Measurements from ENCODE around the gene WFIKKN1. TPM values are rescaled to one million over a fixed set of nuclear protein-coding genes. Genes with fewer than 3 reads are reported as not detected.

Gene WFIKKN1
- total RNA-seq: 0.21 and 0.24 TPM in 2 replicates

GRCh38 chr16:630815-631405, at the start of gene WFIKKN1:
Gene WFIKKN1, plus strand, starts transcription at chr16:630985. Its CDS starts 269 bp downstream, at chr16:631254.

GRCh38 chr16:589658-590187, 41.1 kb upstream of the WFIKKN1 start, which contains the start of gene RAB40C:
Gene RAB40C, plus strand, starts transcription at chr16:590066. Its CDS starts 226 bp downstream, at chr16:590292.

DNA sequence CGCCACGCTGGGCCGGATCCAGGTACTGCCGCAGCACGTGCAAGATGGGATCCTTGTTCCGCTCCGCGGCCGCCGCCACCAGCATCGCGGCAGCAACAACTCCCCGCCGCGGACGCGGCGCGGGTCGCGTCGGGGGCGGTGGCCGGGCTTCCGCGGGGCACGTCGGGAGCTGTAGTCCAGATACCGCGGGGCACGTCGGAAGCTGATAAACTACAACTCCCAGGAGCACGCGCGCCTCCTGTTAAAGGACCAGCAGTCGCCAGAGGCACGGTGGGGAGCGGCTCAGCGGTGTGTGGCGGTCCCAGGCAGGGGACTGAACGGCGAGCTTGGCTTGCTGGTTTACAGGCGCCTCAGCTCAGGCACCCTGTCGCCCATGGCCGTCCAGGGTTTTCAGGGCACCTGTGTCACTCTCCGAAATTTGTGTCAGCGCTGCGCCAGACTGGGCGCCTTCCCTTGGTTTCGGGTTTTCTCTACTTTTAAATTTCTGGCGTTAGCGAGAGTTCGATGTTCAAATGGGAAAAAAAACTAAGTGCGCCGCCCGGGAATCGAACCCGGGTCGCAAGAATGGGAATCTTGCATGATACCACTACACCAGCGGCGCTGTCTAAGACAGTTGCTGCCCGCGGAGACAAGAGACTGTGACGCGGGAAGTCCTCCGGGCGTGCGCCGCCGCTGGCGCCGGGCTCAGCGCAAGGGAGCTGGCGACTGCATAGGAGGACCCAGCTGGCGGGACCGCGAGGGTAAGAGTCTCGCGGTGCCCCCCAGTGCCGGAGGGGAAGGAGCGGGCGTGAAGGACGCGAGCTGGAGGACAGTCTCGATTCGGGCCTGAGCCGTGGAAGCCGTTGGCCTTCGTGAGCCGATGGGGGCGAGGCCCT, 5.7 kb downstream of the WFIKKN1 start, which contains the start of gene METTL26:
Gene METTL26, minus strand, starts transcription at position 100 of the 875 bp plus-strand sequence. Its CDS starts 15 bp downstream, at position 85.

GRCh38 chr16:641326-642188, 10.8 kb downstream of the WFIKKN1 start, which contains the start of gene MCRIP2:
Gene MCRIP2, plus strand, starts transcription at chr16:641828. Its CDS starts 164 bp downstream, at chr16:641992.

DNA sequence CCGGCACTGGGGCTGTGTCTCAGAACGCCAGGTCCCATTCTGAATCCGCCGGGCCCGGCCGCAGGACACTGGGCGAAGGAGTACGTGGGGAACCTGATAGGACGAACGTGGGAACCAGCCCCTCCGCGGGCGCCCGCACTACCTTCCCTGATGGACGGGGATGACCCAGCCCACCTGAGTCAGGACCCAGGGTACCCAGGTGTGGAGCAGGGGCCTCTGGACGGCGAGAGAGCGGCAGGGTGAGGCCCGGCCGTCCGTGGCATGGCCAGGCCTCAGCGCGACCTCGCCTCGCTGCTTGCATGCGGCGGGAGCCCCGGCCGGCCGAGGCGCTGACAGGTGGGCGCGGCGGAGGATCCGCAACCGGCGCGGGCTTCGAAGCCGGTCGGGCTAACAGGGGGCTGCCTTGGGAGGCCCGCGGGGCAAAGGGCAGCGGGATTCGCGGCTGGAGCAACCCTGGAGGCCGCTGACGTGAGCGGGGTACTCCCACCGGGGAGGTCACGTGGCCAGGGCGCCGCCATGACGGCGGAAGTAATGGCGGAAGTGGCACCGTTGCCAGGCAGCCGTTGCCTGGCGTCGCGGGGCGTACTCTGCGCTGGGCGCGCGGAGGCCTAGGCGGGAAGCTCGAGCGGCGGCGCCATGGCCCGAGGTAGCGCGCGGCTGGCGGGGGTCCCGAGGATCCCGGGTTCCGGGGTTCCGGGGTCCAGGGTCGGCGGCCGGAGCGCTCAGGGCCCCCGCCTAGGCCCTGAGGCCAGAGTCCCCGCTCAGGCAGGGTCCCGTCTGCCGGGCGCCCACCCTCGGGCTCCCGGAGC, 18.2 kb downstream of the WFIKKN1 start, which contains the start of gene WDR90:
Gene WDR90, plus strand, starts transcription at position 585 of the 809 bp plus-strand sequence. Its CDS starts 52 bp downstream, at position 637.

DNA sequence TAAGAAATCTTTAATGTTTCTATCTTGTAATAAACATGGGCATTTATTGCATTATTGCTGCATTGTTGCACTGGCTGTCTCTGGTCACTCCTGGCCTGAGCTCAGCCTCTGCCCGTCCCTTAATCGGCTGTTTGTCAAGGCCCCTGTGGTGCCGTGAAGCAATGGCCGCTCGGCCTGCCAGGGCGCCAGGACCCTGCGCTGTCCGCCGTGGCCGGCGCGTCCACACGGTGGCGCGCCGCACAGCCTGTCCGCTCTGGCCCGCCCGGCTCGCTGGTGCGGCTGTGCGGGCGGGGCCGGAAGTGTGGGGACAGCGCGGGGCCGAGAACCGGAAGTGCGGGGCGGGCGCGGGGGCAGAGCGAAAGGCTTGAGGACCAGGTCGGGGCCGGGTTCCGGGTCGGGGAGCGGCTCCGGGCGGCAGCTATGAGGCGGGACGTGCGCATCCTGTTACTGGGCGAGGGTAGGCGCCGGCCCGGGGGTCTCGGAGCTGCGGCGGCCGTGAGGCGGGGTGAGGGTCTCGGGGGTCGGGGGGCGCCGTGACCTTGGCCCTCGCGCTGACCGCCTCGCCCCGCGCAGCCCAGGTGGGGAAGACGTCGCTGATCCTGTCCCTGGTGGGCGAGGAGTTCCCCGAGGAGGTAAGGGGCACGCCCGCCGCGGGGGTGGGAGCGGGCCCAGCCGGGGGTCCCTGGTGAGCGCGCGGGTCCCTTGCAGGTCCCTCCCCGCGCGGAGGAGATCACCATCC, 37.2 kb downstream of the WFIKKN1 start, which contains the start of gene RHOT2:
Gene RHOT2, plus strand, starts transcription at position 353 of the 739 bp plus-strand sequence. Its CDS starts 68 bp downstream, at position 421.

DNA sequence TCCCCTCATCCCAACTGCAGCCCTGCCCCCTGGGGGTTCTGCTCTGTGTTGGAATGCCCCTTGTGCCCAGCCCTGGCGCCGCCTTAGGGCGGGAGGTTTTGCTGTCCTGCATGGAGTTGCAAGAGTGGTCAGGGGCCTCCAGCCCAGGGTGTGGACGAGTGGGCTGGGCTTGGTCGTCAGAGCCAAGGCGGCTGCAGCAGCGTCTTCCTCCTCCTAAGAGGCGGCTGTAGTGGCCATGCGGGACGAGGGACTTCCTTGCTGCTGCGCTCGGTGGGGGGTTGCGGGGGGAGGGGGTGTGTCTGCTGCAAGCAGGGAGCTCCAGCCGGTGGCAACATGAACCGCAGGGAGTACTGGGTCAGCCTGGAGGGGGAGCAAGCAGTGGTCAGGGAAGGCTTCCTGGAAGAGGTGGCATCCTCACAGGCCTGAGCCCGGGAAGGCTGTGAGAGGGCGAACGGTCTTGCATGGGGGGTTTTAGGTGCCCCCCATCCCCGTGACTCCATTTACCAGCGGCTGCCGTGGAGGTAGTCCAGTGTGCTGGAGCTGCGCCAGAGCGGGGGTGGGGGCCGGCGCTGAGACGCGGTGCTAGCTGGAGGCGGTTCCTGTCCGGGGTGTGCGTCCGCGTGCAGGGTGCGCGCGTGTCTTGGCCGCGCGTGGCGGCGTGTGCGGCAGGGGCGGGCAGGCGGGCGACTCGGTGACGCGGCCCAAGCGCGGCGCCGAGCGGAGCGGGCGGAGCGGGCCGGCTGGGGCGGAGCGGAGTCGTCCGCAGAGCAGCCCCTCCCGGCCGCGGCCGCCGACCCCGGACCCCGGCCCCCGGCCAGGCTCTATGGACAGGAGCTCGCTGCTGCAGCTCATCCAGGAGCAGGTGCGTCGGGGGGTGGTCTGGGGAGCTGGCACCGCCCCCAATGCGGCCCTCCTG, 44.4 kb downstream of the WFIKKN1 start, which contains the start of gene RHBDL1:
Gene RHBDL1, plus strand, starts transcription at position 704 of the 916 bp plus-strand sequence. Its CDS starts 120 bp downstream, at position 824.

GRCh38 chr16:679814-680624, 49.2 kb downstream of the WFIKKN1 start, which contains the start of gene STUB1:
Gene STUB1, plus strand, starts transcription at chr16:680410. Its CDS starts 116 bp downstream, at chr16:680526.

Other genes starting within 250 kb of the WFIKKN1 start
- 53.5 and 73.5 TPM in 2 replicates for gene PGAP6, start 249.0 kb upstream of the WFIKKN1 start, total RNA-seq
- 50.5 and 74.5 TPM in 2 replicates for gene NME4, start 233.8 kb upstream of the WFIKKN1 start, total RNA-seq
- 5.3 and 11.1 TPM in 2 replicates for gene DECR2, start 229.1 kb upstream of the WFIKKN1 start, total RNA-seq
- gene RAB11FIP3, start 205.3 kb upstream of the WFIKKN1 start, total RNA-seq: 9.2 and 15.2 TPM in 2 replicates
- gene CAPN15, start 103.3 kb upstream of the WFIKKN1 start, total RNA-seq: 48.8 and 50.6 TPM in 2 replicates
- gene PRR35, start 70.6 kb upstream of the WFIKKN1 start, total RNA-seq: not detected in 2 replicates
- gene NHLRC4, start 64.0 kb upstream of the WFIKKN1 start, total RNA-seq: under 0.01 TPM in 1 of 2 replicates, not detected in the other
- gene PIGQ, start 61.0 kb upstream of the WFIKKN1 start, total RNA-seq: 24.6 and 27.7 TPM in 2 replicates
- 15.7 and 19.2 TPM in 2 replicates for gene RAB40C, start 40.9 kb upstream of the WFIKKN1 start, total RNA-seq
- gene METTL26, start 5.3 kb downstream of the WFIKKN1 start, total RNA-seq: 86.1 and 148 TPM in 2 replicates
- gene MCRIP2, start 10.8 kb downstream of the WFIKKN1 start, total RNA-seq: 55.4 and 57.3 TPM in 2 replicates
- 8.7 and 10.7 TPM in 2 replicates for gene WDR90, start 18.4 kb downstream of the WFIKKN1 start, total RNA-seq
- 46.5 and 56.1 TPM in 2 replicates for gene RHOT2, start 37.1 kb downstream of the WFIKKN1 start, total RNA-seq
- gene RHBDL1, start 44.7 kb downstream of the WFIKKN1 start, total RNA-seq: 7.0 and 19.2 TPM in 2 replicates
- 145 and 166 TPM in 2 replicates for gene STUB1, start 49.4 kb downstream of the WFIKKN1 start, total RNA-seq
- 24.8 and 27.5 TPM in 2 replicates for gene JMJD8, start 53.3 kb downstream of the WFIKKN1 start, total RNA-seq
- 3.1 and 3.8 TPM in 2 replicates for gene WDR24, start 59.4 kb downstream of the WFIKKN1 start, total RNA-seq
- gene FBXL16, start 74.8 kb downstream of the WFIKKN1 start, total RNA-seq: 0.21 and 0.72 TPM in 2 replicates
- gene METRN, start 84.1 kb downstream of the WFIKKN1 start, total RNA-seq: 191 and 218 TPM in 2 replicates
- gene ANTKMT, start 90.2 kb downstream of the WFIKKN1 start, total RNA-seq: 34.0 and 42.0 TPM in 2 replicates
- 0.85 and 2.2 TPM in 2 replicates for gene CCDC78, start 95.5 kb downstream of the WFIKKN1 start, total RNA-seq
- gene HAGHL, start 96.1 kb downstream of the WFIKKN1 start, total RNA-seq: 28.6 and 44.1 TPM in 2 replicates
- 37.1 and 46.3 TPM in 2 replicates for gene CIAO3, start 110.0 kb downstream of the WFIKKN1 start, total RNA-seq
- gene MSLN, start 129.7 kb downstream of the WFIKKN1 start, total RNA-seq: 9.0 and 15.4 TPM in 2 replicates
- 31.3 and 38.1 TPM in 2 replicates for gene RPUSD1, start 157.4 kb downstream of the WFIKKN1 start, total RNA-seq
- gene CHTF18, start 157.6 kb downstream of the WFIKKN1 start, total RNA-seq: 2.8 and 8.4 TPM in 2 replicates
- gene GNG13, start 169.7 kb downstream of the WFIKKN1 start, total RNA-seq: not detected in 2 replicates